A549 (cell line): ENCODE measurements around the gene DUS3L. TPM values are rescaled to one million over a fixed set of nuclear protein-coding genes. Genes with fewer than 3 reads are reported as not detected.
A peak's percentile ranks its signal among the peaks of the same experiment; 100 is the strongest.

Experiments
- ATAC-seq, 2 experiments: fragments of 200-7000 bp in 1 of 2; fragments of >200 bp in 1 of 2; cut with Nextera tagmentation in 1 of 2; cut with Tn5 transposase in 1 of 2; 3 replicates each; pipeline versions ENCODE4 v1.8.0 to v1.9.1; 2018 to 2020; ENCODE audit warnings: mild to moderate bottlenecking in 1 of 2, moderate library complexity in 1 of 2
- CTCF ChIA-PET: fragments of 300-600 bp; sonication (Branson Sonifier 250); formaldehyde crosslinking; extraction: SDS; loops from one replicate; lab custom pipeline; 2021; ENCODE audit warnings: antibody characterized with exemption, inconsistent platforms; lab: Yijun Ruan, JAX
- POLR2A ChIA-PET: fragments of 350-600 bp; formaldehyde crosslinking; extraction: SDS; loops from one replicate; lab custom pipeline; 2021; ENCODE audit warnings: antibody characterized with exemption, inconsistent platforms; lab: Yijun Ruan, JAX
- DNase-seq, 2 experiments: peaks; one replicate each; pipeline versions ENCODE4 v3.0.0 to v3.0.0-alpha.2; 2011 to 2016; ENCODE audit warnings: low read depth in 1 of 2, low spot score in 1 of 2
- FAIRE-seq: peaks from 2 replicates; lab custom pipeline; 2011; peaks lifted over from hg19 to GRCh38; lab: Jason Lieb, UNC
- H3K27ac ChIP-seq, 2 experiments: fragments of >200 bp; sonication (Bioruptor Twin); formaldehyde crosslinking; 3 replicates each; pipeline ENCODE4 v1.5.1; 2016 to 2017
- H3K4me1 ChIP-seq: fragments of >200 bp; sonication (Bioruptor Twin); formaldehyde crosslinking; 3 replicates; pipeline ENCODE4 v1.6.1; 2016
- H3K4me2 ChIP-seq: fragments of >200 bp; sonication (Bioruptor Twin); formaldehyde crosslinking; 3 replicates; pipeline ENCODE4 v1.6.1; 2016
- H3K4me3 ChIP-seq: fragments of >200 bp; sonication (Bioruptor Twin); formaldehyde crosslinking; 3 replicates; pipeline ENCODE4 v1.5.1; 2016
- H3K9me3 ChIP-seq: fragments of >200 bp; sonication (Bioruptor Twin); formaldehyde crosslinking; 3 replicates; pipeline ENCODE4 v1.6.1; 2016
- CBX8 ChIP-seq: fragments of 200-600 bp; sonication (generic); IDR thresholded peaks from 2 replicates; pipeline ENCODE4 v1.6.1; 2016
- CEBPB ChIP-seq, 2 experiments: fragments of >200 bp in 1 of 2; sonication (Bioruptor Twin) in 1 of 2; formaldehyde crosslinking in 1 of 2; IDR thresholded peaks; 2 replicates each; pipeline ENCODE4 v1.6.1; 2012 to 2016
- EHF ChIP-seq: fragments of 250-450 bp; sonication (Bioruptor Pico); IDR thresholded peaks from 2 replicates; pipeline ENCODE4 v1.5.0; 2020; ENCODE audit warnings: mild to moderate bottlenecking
- EHMT2 ChIP-seq: fragments of 200-600 bp; sonication (generic); IDR thresholded peaks from 2 replicates; pipeline ENCODE4 v1.6.1; 2016; ENCODE audit warnings: antibody characterized with exemption, low read depth, mild to moderate bottlenecking, moderate library complexity
- FOXS1 ChIP-seq: fragments of 250-450 bp; sonication (Bioruptor Pico); IDR thresholded peaks from 2 replicates; pipeline ENCODE4 v1.5.0; 2020; ENCODE audit warnings: mild to moderate bottlenecking, moderate library complexity
- GATA3 ChIP-seq: IDR thresholded peaks from 2 replicates; pipeline ENCODE4 v1.6.1; 2012; ENCODE audit warnings: borderline replicate concordance
- HEYL ChIP-seq: fragments of 250-450 bp; sonication (Bioruptor Pico); IDR thresholded peaks from 2 replicates; pipeline ENCODE4 v1.8.0; 2021; ENCODE audit warnings: mild to moderate bottlenecking, moderate library complexity
- JUN ChIP-seq, 2 experiments: fragments of >200 bp; sonication (Bioruptor Twin); formaldehyde crosslinking; IDR thresholded peaks; 2 replicates in 1 of 2; 3 replicates in 1 of 2; pipeline ENCODE4 v1.6.1; 2016 to 2017
- NPAS2 ChIP-seq: fragments of 250-450 bp; sonication (Bioruptor Pico); IDR thresholded peaks from 2 replicates; pipeline ENCODE4 v1.8.0; 2022; ENCODE audit warnings: mild to moderate bottlenecking, moderate library complexity, borderline replicate concordance
- POLR2AphosphoS2 ChIP-seq: conservative IDR thresholded peaks from 2 replicates; pipeline ENCODE4 v1.6.1; 2012; ENCODE audit warnings: low read length, improper control_type of control experiment, inconsistent platforms
- RAD21 ChIP-seq, 2 experiments: fragments of >200 bp in 1 of 2; sonication (Bioruptor Twin) in 1 of 2; formaldehyde crosslinking in 1 of 2; IDR thresholded peaks in 1 of 2; conservative IDR thresholded peaks in 1 of 2; 2 replicates in 1 of 2; 3 replicates in 1 of 2; pipeline ENCODE4 v1.6.1; 2012 to 2018; ENCODE audit warnings: inconsistent platforms in 1 of 2
- RNF2 ChIP-seq: fragments of 200-600 bp; sonication (generic); IDR thresholded peaks from 2 replicates; pipeline ENCODE4 v1.6.1; 2016; ENCODE audit warnings: low read depth, mild to moderate bottlenecking, antibody characterized with exemption, moderate library complexity, borderline replicate concordance
- SREBF2 ChIP-seq: fragments of 450-650 bp; IDR thresholded peaks from 2 replicates; pipeline ENCODE4 v1.6.1; 2014; ENCODE audit warnings: mild to moderate bottlenecking, moderate library complexity
- TFCP2L1 ChIP-seq: fragments of 250-450 bp; sonication (Bioruptor Pico); IDR thresholded peaks from 2 replicates; pipeline ENCODE4 v1.5.0; 2021; ENCODE audit warnings: mild to moderate bottlenecking
- ZC3H11A ChIP-seq: fragments of 450-650 bp; IDR thresholded peaks from 2 replicates; pipeline ENCODE4 v1.6.1; 2014; ENCODE audit warnings: antibody characterized with exemption, mild to moderate bottlenecking
- ZFP36 ChIP-seq: fragments of 450-650 bp; IDR thresholded peaks from 2 replicates; pipeline ENCODE4 v1.6.1; 2014; ENCODE audit warnings: borderline replicate concordance; ENCODE audit not compliant: partially characterized antibody
- ZSCAN20 ChIP-seq: fragments of 250-450 bp; sonication (Bioruptor Pico); IDR thresholded peaks from 2 replicates; pipeline ENCODE4 v1.8.0; 2022; ENCODE audit warnings: mild to moderate bottlenecking, moderate library complexity
- WGBS: methylation state at CpG from one replicate; pipeline ENCODE4 v1.1.6; 2017; ENCODE audit errors: missing lambda C conversion rate; 5-methylcytosine and 5-hydroxymethylcytosine counted together
- polyA plus RNA-seq, 4 experiments: library from polyadenylated mRNA; depleted of rRNA in 3 of 4; stranded (reverse); fragments of >200 nt; fragmentation: RNase III in 1 of 4; extraction: RNeasy Plus Mini Kit Qiagen cat#74134 plus additional on column Dnase treatment in 1 of 4; gene quantifications; 2 replicates in 3 of 4; 3 replicates in 1 of 4; pipeline ENCODE4 v1.2.3, GENCODE V29; 2011 to 2017
- TF ChIP-seq, protein P1 (sequence below): IDR thresholded peaks from 2 replicates; pipeline ENCODE4 v1.6.1; 2012; ENCODE audit warnings: low read depth, borderline replicate concordance
- TF ChIP-seq, protein P2 (sequence below): fragments of >200 bp; sonication (Bioruptor Twin); formaldehyde crosslinking; IDR thresholded peaks from 3 replicates; pipeline ENCODE4 v1.6.1; 2016
- TF ChIP-seq, protein P3 (sequence below): fragments of 250-450 bp; sonication (Bioruptor Pico); IDR thresholded peaks from 2 replicates; pipeline ENCODE4 v1.5.0; 2020; ENCODE audit warnings: low read depth, mild to moderate bottlenecking, moderate library complexity

Gene DUS3L
- polyA plus RNA-seq, 2 of the 4 experiments (the other 2 are of a cell fraction): 16.3 to 26.9 TPM

DNA sequence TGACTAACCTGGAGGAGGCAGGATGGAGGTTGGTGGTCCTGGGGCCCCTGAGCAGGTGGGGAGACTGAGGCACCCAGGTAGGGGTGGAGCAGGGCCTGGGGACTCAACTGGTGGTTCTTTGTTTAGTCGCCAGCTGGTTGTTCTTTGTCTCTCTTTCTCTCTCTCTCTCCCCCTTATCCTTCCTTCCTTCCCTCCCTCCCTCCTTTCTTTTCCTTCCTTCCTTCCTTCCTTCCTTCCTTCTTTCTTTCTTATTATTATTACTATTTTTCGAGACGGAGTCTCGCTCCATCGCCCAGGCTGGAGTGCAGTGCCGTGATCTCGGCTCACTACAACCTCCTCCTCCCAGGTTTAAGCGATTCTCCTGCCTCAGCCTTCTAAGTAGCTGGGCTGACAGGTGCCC lies 7.3 kb upstream of the DUS3L start:
- no peak for DNase-seq
- ATAC-seq: no peak
- TF ChIP-seq ZC3H11A (no peak), ZFP36 (no peak), SREBF2 (no peak), POLR2AphosphoS2 (no peak), EHMT2 (no peak), FOXS1 (no peak), CBX8 (no peak), GATA3 (no peak), EHF (CRISPR knock-in tag) (no peak), JUN (IDR thresholded peaks at IDR 0.05) (no peak), RNF2 (no peak), ZSCAN20 (CRISPR knock-in tag) (no peak), CEBPB (IDR thresholded peaks at IDR 0.05) (no peak), HEYL (CRISPR knock-in tag) (no peak)
- TF ChIP-seq, protein P1, sequence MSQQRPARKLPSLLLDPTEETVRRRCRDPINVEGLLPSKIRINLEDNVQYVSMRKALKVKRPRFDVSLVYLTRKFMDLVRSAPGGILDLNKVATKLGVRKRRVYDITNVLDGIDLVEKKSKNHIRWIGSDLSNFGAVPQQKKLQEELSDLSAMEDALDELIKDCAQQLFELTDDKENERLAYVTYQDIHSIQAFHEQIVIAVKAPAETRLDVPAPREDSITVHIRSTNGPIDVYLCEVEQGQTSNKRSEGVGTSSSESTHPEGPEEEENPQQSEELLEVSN: no peak
- TF ChIP-seq, protein P2, sequence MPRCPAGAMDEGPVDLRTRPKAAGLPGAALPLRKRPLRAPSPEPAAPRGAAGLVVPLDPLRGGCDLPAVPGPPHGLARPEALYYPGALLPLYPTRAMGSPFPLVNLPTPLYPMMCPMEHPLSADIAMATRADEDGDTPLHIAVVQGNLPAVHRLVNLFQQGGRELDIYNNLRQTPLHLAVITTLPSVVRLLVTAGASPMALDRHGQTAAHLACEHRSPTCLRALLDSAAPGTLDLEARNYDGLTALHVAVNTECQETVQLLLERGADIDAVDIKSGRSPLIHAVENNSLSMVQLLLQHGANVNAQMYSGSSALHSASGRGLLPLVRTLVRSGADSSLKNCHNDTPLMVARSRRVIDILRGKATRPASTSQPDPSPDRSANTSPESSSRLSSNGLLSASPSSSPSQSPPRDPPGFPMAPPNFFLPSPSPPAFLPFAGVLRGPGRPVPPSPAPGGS: no peak
- no peak for FAIRE-seq
- ChIA-PET CTCF (interaction anchor here (1.2 to 2.0 kb wide), 2 partner anchors 8 to 26 kb away, joined by 3 to 9 read pairs; no protein-coding TSS in a partner anchor), POLR2A (no interaction called here)
- Histone ChIP-seq H3K4me2 (no peak overlapping the region), H3K9me3 (no peaks in the 10 kb centered on the region), H3K27ac (no peak overlapping the region), H3K4me3 (no peak overlapping the region), H3K4me1 (0 out of 3 replicates have a peak, but pooled peaks cover 4% of the 10 kb centered on the region)
- WGBS: 86% methylated on average over 8 of the region's 8 CpGs

DNA sequence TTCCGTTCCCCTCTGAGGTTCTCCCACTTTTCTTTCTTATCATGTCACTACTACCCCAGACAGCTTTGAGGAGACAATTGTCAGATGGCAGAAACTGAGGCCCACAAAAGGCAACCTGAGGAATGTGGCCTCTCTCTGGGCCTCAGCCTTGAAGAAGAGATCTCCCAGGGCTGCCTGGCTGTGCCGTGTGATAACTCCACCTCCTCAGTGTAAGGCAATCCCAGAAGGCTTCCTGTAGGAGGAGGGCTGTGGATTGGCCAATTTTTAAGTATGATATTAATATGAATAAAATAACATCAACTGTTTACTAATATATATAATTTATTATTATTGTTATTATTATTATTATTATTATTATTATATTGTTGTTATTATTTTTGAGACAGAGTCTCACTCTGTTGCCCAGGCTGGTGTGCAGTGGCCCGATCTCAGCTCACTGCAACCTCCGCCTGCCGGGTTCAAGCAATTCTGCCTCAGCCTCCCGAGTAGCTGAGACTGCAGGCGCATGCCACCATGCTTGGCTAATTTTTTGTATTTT lies 4.5 kb upstream of the DUS3L start:
- Histone ChIP-seq H3K4me3 (no peak overlapping the region), H3K4me2 (no peak overlapping the region), H3K27ac (no peak overlapping the region), H3K9me3 (no peaks in the 10 kb centered on the region), H3K4me1 (no peaks in the 10 kb centered on the region)
- FAIRE-seq (no peak), ATAC-seq (no peak), DNase-seq (no peak)
- POLR2A ChIA-PET: interaction anchor here (0.7 kb wide), 1 partner anchor 11 kb away, joined by 4 read pairs; the partner anchor contains the start of gene PRR22
- TF ChIP-seq ZFP36 (peak; percentile 84), TFCP2L1 (CRISPR knock-in tag) (no peak)
- 83% methylated on average over 7 of the region's 7 CpGs for WGBS
- CTCF ChIA-PET: interaction anchor here (0.6 to 4.1 kb wide), 5 partner anchors 8 to 27 kb away, joined by 3 to 35 read pairs (median 11); no protein-coding TSS in a partner anchor

DNA sequence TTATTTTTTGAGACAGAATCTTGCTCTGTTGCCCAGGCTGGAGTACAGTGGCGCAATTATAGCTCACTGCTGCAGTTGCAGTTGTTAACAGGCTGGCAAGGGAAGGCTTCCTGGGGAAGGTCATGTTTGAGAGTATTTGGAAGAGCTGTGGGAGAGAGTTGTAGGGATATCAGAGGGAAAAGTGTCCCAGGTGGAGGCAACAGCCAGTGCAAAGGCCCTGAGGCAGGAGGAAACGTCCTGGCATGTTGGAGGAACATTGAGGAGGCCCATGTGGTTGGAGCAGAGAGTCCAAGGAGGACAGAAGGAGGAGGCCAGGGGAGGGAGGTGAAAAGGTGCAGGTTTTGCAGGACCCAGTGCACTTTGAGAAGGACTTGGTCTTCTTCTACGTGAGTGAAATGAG lies 2.2 kb upstream of the DUS3L start:
- no peak for DNase-seq
- no peak for ATAC-seq
- TF ChIP-seq HEYL (CRISPR knock-in tag): no peak
- TF ChIP-seq FOXS1: no peak
- no peak for TF ChIP-seq ZFP36
- TF ChIP-seq, protein P3, sequence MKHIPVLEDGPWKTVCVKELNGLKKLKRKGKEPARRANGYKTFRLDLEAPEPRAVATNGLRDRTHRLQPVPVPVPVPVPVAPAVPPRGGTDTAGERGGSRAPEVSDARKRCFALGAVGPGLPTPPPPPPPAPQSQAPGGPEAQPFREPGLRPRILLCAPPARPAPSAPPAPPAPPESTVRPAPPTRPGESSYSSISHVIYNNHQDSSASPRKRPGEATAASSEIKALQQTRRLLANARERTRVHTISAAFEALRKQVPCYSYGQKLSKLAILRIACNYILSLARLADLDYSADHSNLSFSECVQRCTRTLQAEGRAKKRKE (CRISPR knock-in tag): no peak
- TF ChIP-seq RAD21 (conservative IDR thresholded peaks at IDR 0.05 in 1 of 2, IDR thresholded peaks at IDR 0.05 in 1 of 2): no peak
- no peak for TF ChIP-seq NPAS2 (CRISPR knock-in tag)
- no peak for TF ChIP-seq TFCP2L1 (CRISPR knock-in tag)
- no peak for TF ChIP-seq JUN (IDR thresholded peaks at IDR 0.05)
- CTCF ChIA-PET: interaction anchor here (0.6 to 4.1 kb wide), 12 partner anchors 8 to 98 kb away, joined by 4 to 35 read pairs (median 4); partner anchors contain the start of gene PRR22
- H3K4me3 ChIP-seq: no peak overlapping the region
- H3K4me1 ChIP-seq: peaks cover 5% of the 10 kb centered on the region; the same call in 2 of the 3 replicates
- no peak overlapping the region for H3K27ac ChIP-seq
- no peak overlapping the region for H3K4me2 ChIP-seq
- POLR2A ChIA-PET: interaction anchor here (0.5 to 1.1 kb wide), 4 partner anchors 19 to 111 kb away, joined by 3 to 6 read pairs (median 3); partner anchors contain the start of gene RPL36
- H3K9me3 ChIP-seq: no peaks in the 10 kb centered on the region
- WGBS: 76% methylated on average over 3 of the region's 3 CpGs
- FAIRE-seq: no peak
